ENCODE results near the gene RBBP8.

DNA sequence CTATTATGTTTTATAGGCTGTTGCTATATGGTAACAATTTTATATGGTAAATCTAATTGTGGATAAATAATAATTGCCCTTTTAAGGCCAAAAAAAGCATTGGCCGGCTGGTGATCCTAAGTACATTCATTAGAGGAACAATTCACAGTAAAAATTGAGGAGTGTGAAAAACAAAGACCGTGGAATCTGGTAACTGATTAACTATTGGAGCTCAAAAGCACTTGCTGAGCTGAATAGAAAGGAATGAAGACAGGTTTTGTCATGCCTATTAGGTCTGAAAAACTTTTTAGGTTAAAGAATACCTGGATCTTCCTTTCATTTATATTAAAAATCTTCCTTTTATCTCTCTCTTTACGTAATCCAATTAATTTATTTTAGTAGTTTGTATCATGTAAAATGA is 18.5 kb upstream of the RBBP8 start:
- TF ChIP-seq POLR2A (IDR thresholded peaks at IDR 0.05) (no peak), CTCF (IDR thresholded peaks at IDR 0.05) (no peak)
